ENCODE data around the gene EXD3.
A peak's percentile ranks its signal among the peaks of the same experiment; 100 is the strongest.

EXD3 gene

GRCh38 chr9:137460363-137461315 lies 37.7 kb upstream of the EXD3 start:
- Histone ChIP-seq H3K9ac (peak overlapping the region in 7 of 11 experiments; percentile 29 to 90 (median 87); a peak in 6 of 22 replicates), H3K27ac (peak overlapping the region in 3 of 11 experiments; percentile 78 to 87 (median 80); a peak in 3 of 22 replicates), H4K20me1 (peaks cover 0 to 46% (median 31%) of the 10 kb centered on the region in 11 experiments; a peak in 19 of 22 replicates), H3K4me3 (no peak overlapping the region), H3K4me2 (peak overlapping the region; percentile 97 to 100 (median 100); a peak in 18 of 22 replicates), H3K36me3 (peaks cover 0 to 16% (median 8%) of the 10 kb centered on the region in 11 experiments; a peak in 13 of 22 replicates), H3K4me1 (peaks cover 49 to 71% (median 68%) of the 10 kb centered on the region in 10 experiments), H3K9me3 (replicated peaks in 1 of 11) (0 out of 22 replicates have a peak, but pooled peaks cover 0 to 5% (median 0%) of the 10 kb centered on the region in 11 experiments), H3K27me3 (peaks cover 0 to 14% (median 12%) of the 10 kb centered on the region in 11 experiments; a peak in 14 of 22 replicates)
- no peak for TF ChIP-seq Cebpa-rat (IDR thresholded peaks at IDR 0.05)

- Histone ChIP-seq H3K27me3 (peaks cover 0 to 14% (median 12%) of the 10 kb centered on the region in 11 experiments; a peak in 14 of 22 replicates), H3K4me1 (peaks cover 57 to 80% (median 76%) of the 10 kb centered on the region in 10 experiments), H3K4me3 (peak overlapping the region; percentile 69 to 85 (median 80); a peak in 19 of 20 replicates), H3K4me2 (peak overlapping the region; percentile 97 to 100 (median 100)), H3K9ac (peak overlapping the region; percentile 77 to 90 (median 86)), H3K9me3 (replicated peaks in 1 of 11) (0 out of 22 replicates have a peak, but pooled peaks cover 0 to 5% (median 0%) of the 10 kb centered on the region in 11 experiments), H3K27ac (peak overlapping the region; percentile 32 to 87 (median 80); a peak in 20 of 22 replicates), H3K36me3 (peaks cover 0 to 25% (median 14%) of the 10 kb centered on the region in 11 experiments; a peak in 14 of 22 replicates), H4K20me1 (peaks cover 0 to 55% (median 39%) of the 10 kb centered on the region in 11 experiments; a peak in 19 of 22 replicates)
- TF ChIP-seq Cebpa-rat (IDR thresholded peaks at IDR 0.05), result no peak
Observed at GRCh38 chr9:137459601-137460362, 36.8 kb upstream of the EXD3 start.

- Histone ChIP-seq H3K9ac (peak within 1 kb of the TSS; percentile 77 to 90 (median 86)), H3K4me2 (peak within 1 kb of the TSS; percentile 97 to 100 (median 100)), H3K36me3 (peaks cover 0 to 28% (median 15%) of the 10 kb centered on the region in 11 experiments; a peak in 14 of 22 replicates), H3K9me3 (replicated peaks in 1 of 11) (0 out of 22 replicates have a peak, but pooled peaks cover 0 to 5% (median 0%) of the 10 kb centered on the region in 11 experiments), H3K27me3 (peaks cover 0 to 14% (median 12%) of the 10 kb centered on the region in 11 experiments; a peak in 14 of 22 replicates), H3K27ac (peak within 1 kb of the TSS; percentile 63 to 87 (median 80); a peak in 21 of 22 replicates), H3K4me3 (peak within 1 kb of the TSS; percentile 69 to 85 (median 80)), H4K20me1 (peaks cover 0 to 61% (median 44%) of the 10 kb centered on the region in 11 experiments; a peak in 19 of 22 replicates), H3K4me1 (peaks cover 63 to 86% (median 82%) of the 10 kb centered on the region in 10 experiments)
- TF ChIP-seq Cebpa-rat (IDR thresholded peaks at IDR 0.05), result no peak
Observed at GRCh38 chr9:137459152-137459600, 36.2 kb upstream of the EXD3 start, which contains the start of gene NSMF. NSMF (minus strand) TSS chr9:137459334; CDS start chr9:137459102, 232 bp downstream.

- H3K4me2 ChIP-seq, result peak overlapping the region; percentile 97 to 100 (median 100)
- peaks cover 0 to 64% (median 46%) of the 10 kb centered on the region in 11 experiments; a peak in 19 of 22 replicates for H4K20me1 ChIP-seq
- H3K27ac ChIP-seq, result peak overlapping the region; percentile 63 to 87 (median 80); a peak in 21 of 22 replicates
- H3K4me3 ChIP-seq, result peak overlapping the region; percentile 69 to 85 (median 80)
- H3K36me3 ChIP-seq, result peaks cover 0 to 30% (median 15%) of the 10 kb centered on the region in 11 experiments; a peak in 14 of 22 replicates
- 0 out of 22 replicates have a peak, but pooled peaks cover 0 to 5% (median 0%) of the 10 kb centered on the region in 11 experiments for H3K9me3 ChIP-seq (replicated peaks in 1 of 11)
- TF ChIP-seq Cebpa-rat (IDR thresholded peaks at IDR 0.05), result no peak
- peak overlapping the region; percentile 77 to 90 (median 86) for H3K9ac ChIP-seq
- H3K4me1 ChIP-seq, result peaks cover 66 to 91% (median 86%) of the 10 kb centered on the region in 10 experiments
- peaks cover 0 to 14% (median 12%) of the 10 kb centered on the region in 11 experiments; a peak in 14 of 22 replicates for H3K27me3 ChIP-seq
Observed at GRCh38 chr9:137458194-137459151, 35.5 kb upstream of the EXD3 start.

- H3K4me1 ChIP-seq, result peaks cover 75 to 92% (median 91%) of the 10 kb centered on the region in 10 experiments
- peak overlapping the region; percentile 97 to 100 (median 100) for H3K4me2 ChIP-seq
- TF ChIP-seq Cebpa-rat (IDR thresholded peaks at IDR 0.05), result no peak
- peaks cover 0 to 11% (median 8%) of the 10 kb centered on the region in 11 experiments; a peak in 14 of 22 replicates for H3K27me3 ChIP-seq
- H3K36me3 ChIP-seq, result peaks cover 0 to 39% (median 21%) of the 10 kb centered on the region in 11 experiments; a peak in 15 of 22 replicates
- H4K20me1 ChIP-seq, result peaks cover 0 to 70% (median 54%) of the 10 kb centered on the region in 11 experiments; a peak in 19 of 22 replicates
- H3K9ac ChIP-seq, result peak overlapping the region; percentile 77 to 90 (median 86); a peak in 21 of 22 replicates
- peak overlapping the region in 3 of 11 experiments; percentile 71 to 80 (median 78); a peak in 5 of 22 replicates for H3K27ac ChIP-seq
- H3K9me3 ChIP-seq (replicated peaks in 1 of 11), result 0 out of 22 replicates have a peak, but pooled peaks cover 0 to 5% (median 0%) of the 10 kb centered on the region in 11 experiments
- peak overlapping the region; percentile 69 to 85 (median 80) for H3K4me3 ChIP-seq
Observed at GRCh38 chr9:137457406-137458193, 34.6 kb upstream of the EXD3 start.

GRCh38 chr9:137456864-137457405 lies 34.0 kb upstream of the EXD3 start:
- H3K36me3 ChIP-seq, result peaks cover 0 to 40% (median 21%) of the 10 kb centered on the region in 11 experiments; a peak in 15 of 22 replicates
- H3K4me3 ChIP-seq, result peak overlapping the region in 3 of 10 experiments; percentile 82 to 85 (median 84); a peak in 3 of 20 replicates
- no peak overlapping the region for H3K27ac ChIP-seq
- H4K20me1 ChIP-seq, result peaks cover 0 to 70% (median 57%) of the 10 kb centered on the region in 11 experiments; a peak in 19 of 22 replicates
- peaks cover 0 to 5% (median 2%) of the 10 kb centered on the region in 11 experiments; a peak in 11 of 22 replicates for H3K27me3 ChIP-seq
- peak overlapping the region in 9 of 11 experiments; percentile 60 to 90 (median 86); a peak in 12 of 22 replicates for H3K9ac ChIP-seq
- H3K4me2 ChIP-seq, result peak overlapping the region; percentile 97 to 100 (median 100)
- 0 out of 22 replicates have a peak, but pooled peaks cover 0 to 2% (median 0%) of the 10 kb centered on the region in 11 experiments for H3K9me3 ChIP-seq (replicated peaks in 1 of 11)
- H3K4me1 ChIP-seq, result peaks cover 71 to 92% (median 91%) of the 10 kb centered on the region in 10 experiments
- no peak for TF ChIP-seq Cebpa-rat (IDR thresholded peaks at IDR 0.05)
